GM18868 (cell line): ENCODE measurements around the gene CBLC.
"Not testable (repeated sequence)": the region's sequence is repeated elsewhere in the genome, so short reads cannot be mapped to it uniquely, and the experiment has no call there.

Source experiments
- ATAC-seq: cut with Tn5 transposase; IDR thresholded peaks from one replicate; pipeline ENCODE4 v1.9.1; 2021; ENCODE audit warnings: mild to moderate bottlenecking, moderate library complexity; ENCODE audit not compliant: unreplicated experiment

The CBLC gene

GRCh38 chr19:44817725-44818465, 40.2 kb downstream of the CBLC start:
- no peak for ATAC-seq

GRCh38 chr19:44818466-44819031, 40.9 kb downstream of the CBLC start:
- no peak for ATAC-seq

GRCh38 chr19:44819246-44819832, 41.6 kb downstream of the CBLC start:
- no peak for ATAC-seq

GRCh38 chr19:44820648-44821609, 43.2 kb downstream of the CBLC start:
- no peak for ATAC-seq

- ATAC-seq: no peak
Measured at GRCh38 chr19:44822177-44822576, 44.5 kb downstream of the CBLC start.

GRCh38 chr19:44822670-44823372, 45.1 kb downstream of the CBLC start:
- ATAC-seq: no peak

- no peak for ATAC-seq
Measured at GRCh38 chr19:44823373-44823698, 45.6 kb downstream of the CBLC start.

- ATAC-seq: no peak
Measured at GRCh38 chr19:44824761-44825160, 47.1 kb downstream of the CBLC start.

- ATAC-seq: not testable (repeated sequence)
Measured at GRCh38 chr19:44832875-44833274, 55.2 kb downstream of the CBLC start.

GRCh38 chr19:44834399-44834798, 56.7 kb downstream of the CBLC start:
- ATAC-seq: not testable (repeated sequence)

- ATAC-seq: no peak
Measured at GRCh38 chr19:44839276-44839675, 61.6 kb downstream of the CBLC start.

- ATAC-seq: no peak
Measured at GRCh38 chr19:44840811-44841210, 63.1 kb downstream of the CBLC start.

- ATAC-seq: no peak
Measured at GRCh38 chr19:44841231-44841630, 63.5 kb downstream of the CBLC start.

GRCh38 chr19:44845286-44845611, 67.6 kb downstream of the CBLC start:
- no peak for ATAC-seq

GRCh38 chr19:44845612-44846454, 68.1 kb downstream of the CBLC start, which contains the start of gene NECTIN2:
NECTIN2 (plus strand) TSS chr19:44846297; CDS start chr19:44846526, 229 bp downstream.
- no peak for ATAC-seq

GRCh38 chr19:44846455-44847143, 68.9 kb downstream of the CBLC start:
- no peak for ATAC-seq

GRCh38 chr19:44847144-44848035, 69.7 kb downstream of the CBLC start:
- ATAC-seq: no peak
